ENCODE measurements around the gene OR3A2. TPM values are rescaled to one million over a fixed set of nuclear protein-coding genes. Genes with fewer than 3 reads are reported as not detected.

OR3A2 gene
- total and polyA plus RNA-seq, 10 of the 15 experiments (the other 5 are each of a cell fraction or from before 2014, with no cell fraction given) = not detected

- TF ChIP-seq, protein P1, sequence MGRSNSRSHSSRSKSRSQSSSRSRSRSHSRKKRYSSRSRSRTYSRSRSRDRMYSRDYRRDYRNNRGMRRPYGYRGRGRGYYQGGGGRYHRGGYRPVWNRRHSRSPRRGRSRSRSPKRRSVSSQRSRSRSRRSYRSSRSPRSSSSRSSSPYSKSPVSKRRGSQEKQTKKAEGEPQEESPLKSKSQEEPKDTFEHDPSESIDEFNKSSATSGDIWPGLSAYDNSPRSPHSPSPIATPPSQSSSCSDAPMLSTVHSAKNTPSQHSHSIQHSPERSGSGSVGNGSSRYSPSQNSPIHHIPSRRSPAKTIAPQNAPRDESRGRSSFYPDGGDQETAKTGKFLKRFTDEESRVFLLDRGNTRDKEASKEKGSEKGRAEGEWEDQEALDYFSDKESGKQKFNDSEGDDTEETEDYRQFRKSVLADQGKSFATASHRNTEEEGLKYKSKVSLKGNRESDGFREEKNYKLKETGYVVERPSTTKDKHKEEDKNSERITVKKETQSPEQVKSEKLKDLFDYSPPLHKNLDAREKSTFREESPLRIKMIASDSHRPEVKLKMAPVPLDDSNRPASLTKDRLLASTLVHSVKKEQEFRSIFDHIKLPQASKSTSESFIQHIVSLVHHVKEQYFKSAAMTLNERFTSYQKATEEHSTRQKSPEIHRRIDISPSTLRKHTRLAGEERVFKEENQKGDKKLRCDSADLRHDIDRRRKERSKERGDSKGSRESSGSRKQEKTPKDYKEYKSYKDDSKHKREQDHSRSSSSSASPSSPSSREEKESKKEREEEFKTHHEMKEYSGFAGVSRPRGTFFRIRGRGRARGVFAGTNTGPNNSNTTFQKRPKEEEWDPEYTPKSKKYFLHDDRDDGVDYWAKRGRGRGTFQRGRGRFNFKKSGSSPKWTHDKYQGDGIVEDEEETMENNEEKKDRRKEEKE (IDR thresholded peaks at IDR 0.05) = no peak
- no peak for TF ChIP-seq PAX5 (IDR thresholded peaks at IDR 0.05; ENCODE audit: borderline replicate concordance, low read depth, low read length)
- no peak for TF ChIP-seq POLR2A (IDR thresholded peaks at IDR 0.05; ENCODE audit: low read depth, low read length)
- ATAC-seq (no peak), FAIRE-seq (no peak), DNase-seq (ENCODE audit: low read depth, low spot score) (no peak)
- no peak overlapping the region for H3K4me3 ChIP-seq
- no peaks in the 10 kb centered on the region for H3K4me1 ChIP-seq (ENCODE audit: control insufficient read depth, insufficient read depth, low read length)
- H3K27ac ChIP-seq (ENCODE audit: control insufficient read depth, insufficient read depth) = no peak overlapping the region
- RAD21 ChIA-PET (ENCODE audit: unreplicated experiment) = no interaction called here
- H3K79me2 ChIP-seq (ENCODE audit: control insufficient read depth, insufficient read depth, low read length) = no peaks in the 10 kb centered on the region
- no peaks in the 10 kb centered on the region for H3K27me3 ChIP-seq (replicated peaks in 1 of 2; ENCODE audit: control insufficient read depth in 2 of 2, insufficient read depth in 2 of 2, low read length in 1 of 2)
- CTCF ChIA-PET = no interaction called here
- no TSS peak for BruUV-seq (replicated peaks)
- no peak overlapping the region for H3K4me2 ChIP-seq (ENCODE audit: control insufficient read depth, insufficient read depth)
- in situ Hi-C loops (cut with MboI) (no loop called here), intact Hi-C loops (cut with micrococcal nuclease; ENCODE audit: unreplicated experiment) (no loop called here)
- no peaks in the 10 kb centered on the region for H3K36me3 ChIP-seq (ENCODE audit: control insufficient read depth in 2 of 2, insufficient read depth in 2 of 2, low read length in 1 of 2)
- POLR2A ChIA-PET = no interaction called here
- SMC1A ChIA-PET (ENCODE audit: uncharacterized antibody, unreplicated experiment) = no interaction called here
- WGBS (ENCODE audit: insufficient coverage, insufficient replicate concordance, low lambda C conversion rate, missing lambda C conversion rate) = 26% methylated on average over 4 of the region's 4 CpGs
- no peak overlapping the region for H3K9ac ChIP-seq (ENCODE audit: control insufficient read depth, insufficient read depth, low read length)
- no peaks in the 10 kb centered on the region for H3K9me3 ChIP-seq (replicated peaks; ENCODE audit: control insufficient read depth, insufficient read depth, low read length)
- no peak overlapping the region for H2AFZ ChIP-seq (ENCODE audit: control insufficient read depth, low read depth, low read length)
- no peaks in the 10 kb centered on the region for H4K20me1 ChIP-seq (ENCODE audit: control insufficient read depth, insufficient read depth)
These were observed 50.2 kb downstream of the OR3A2 start for GRCh38 chr17:3335876-3336275.

GRCh38 chr17:3318336-3318735 is 67.8 kb downstream of the OR3A2 start:
- WGBS (ENCODE audit: insufficient coverage, insufficient replicate concordance, low lambda C conversion rate, missing lambda C conversion rate) = 34% methylated on average over 5 of the region's 5 CpGs
- H3K27ac ChIP-seq (ENCODE audit: control insufficient read depth, insufficient read depth) = no peak overlapping the region
- ChIA-PET SMC1A (ENCODE audit: uncharacterized antibody, unreplicated experiment) (no interaction called here), CTCF (no interaction called here), POLR2A (no interaction called here), RAD21 (ENCODE audit: unreplicated experiment) (no interaction called here)
- ATAC-seq = no peak
- FAIRE-seq = no peak
- H3K36me3 ChIP-seq (ENCODE audit: control insufficient read depth in 2 of 2, insufficient read depth in 2 of 2, low read length in 1 of 2) = no peaks in the 10 kb centered on the region
- no peak overlapping the region for H3K9ac ChIP-seq (ENCODE audit: control insufficient read depth, insufficient read depth, low read length)
- in situ Hi-C loops (cut with MboI) (no loop called here), intact Hi-C loops (cut with micrococcal nuclease; ENCODE audit: unreplicated experiment) (no loop called here)
- no peak overlapping the region for H2AFZ ChIP-seq (ENCODE audit: control insufficient read depth, low read depth, low read length)
- no TSS peak for BruUV-seq (replicated peaks)
- no peaks in the 10 kb centered on the region for H3K9me3 ChIP-seq (replicated peaks; ENCODE audit: control insufficient read depth, insufficient read depth, low read length)
- no peaks in the 10 kb centered on the region for H3K79me2 ChIP-seq (ENCODE audit: control insufficient read depth, insufficient read depth, low read length)
- H3K27me3 ChIP-seq (replicated peaks in 1 of 2; ENCODE audit: control insufficient read depth in 2 of 2, insufficient read depth in 2 of 2, low read length in 1 of 2) = no peaks in the 10 kb centered on the region
- no peak overlapping the region for H3K4me2 ChIP-seq (ENCODE audit: control insufficient read depth, insufficient read depth)
- no peaks in the 10 kb centered on the region for H4K20me1 ChIP-seq (ENCODE audit: control insufficient read depth, insufficient read depth)
- H3K4me3 ChIP-seq = no peak overlapping the region
- no peak for DNase-seq (ENCODE audit: low read depth, low spot score)
- H3K4me1 ChIP-seq (ENCODE audit: control insufficient read depth, insufficient read depth, low read length) = no peaks in the 10 kb centered on the region
- no peak for TF ChIP-seq IRF3 (IDR thresholded peaks at IDR 0.05)
- no peak for TF ChIP-seq NFXL1 (IDR thresholded peaks at IDR 0.05; ENCODE audit: borderline replicate concordance)
- no peak for TF ChIP-seq WRNIP1 (IDR thresholded peaks at IDR 0.05; ENCODE audit: borderline replicate concordance, low read depth, low read length)
- TF ChIP-seq ZNF24 (IDR thresholded peaks at IDR 0.05) = no peak
- TF ChIP-seq, protein P2, sequence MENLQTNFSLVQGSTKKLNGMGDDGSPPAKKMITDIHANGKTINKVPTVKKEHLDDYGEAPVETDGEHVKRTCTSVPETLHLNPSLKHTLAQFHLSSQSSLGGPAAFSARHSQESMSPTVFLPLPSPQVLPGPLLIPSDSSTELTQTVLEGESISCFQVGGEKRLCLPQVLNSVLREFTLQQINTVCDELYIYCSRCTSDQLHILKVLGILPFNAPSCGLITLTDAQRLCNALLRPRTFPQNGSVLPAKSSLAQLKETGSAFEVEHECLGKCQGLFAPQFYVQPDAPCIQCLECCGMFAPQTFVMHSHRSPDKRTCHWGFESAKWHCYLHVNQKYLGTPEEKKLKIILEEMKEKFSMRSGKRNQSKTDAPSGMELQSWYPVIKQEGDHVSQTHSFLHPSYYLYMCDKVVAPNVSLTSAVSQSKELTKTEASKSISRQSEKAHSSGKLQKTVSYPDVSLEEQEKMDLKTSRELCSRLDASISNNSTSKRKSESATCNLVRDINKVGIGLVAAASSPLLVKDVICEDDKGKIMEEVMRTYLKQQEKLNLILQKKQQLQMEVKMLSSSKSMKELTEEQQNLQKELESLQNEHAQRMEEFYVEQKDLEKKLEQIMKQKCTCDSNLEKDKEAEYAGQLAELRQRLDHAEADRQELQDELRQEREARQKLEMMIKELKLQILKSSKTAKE (IDR thresholded peaks at IDR 0.05; ENCODE audit: low read depth, poor library complexity, severe bottlenecking) = no peak
- TF ChIP-seq, protein P3, sequence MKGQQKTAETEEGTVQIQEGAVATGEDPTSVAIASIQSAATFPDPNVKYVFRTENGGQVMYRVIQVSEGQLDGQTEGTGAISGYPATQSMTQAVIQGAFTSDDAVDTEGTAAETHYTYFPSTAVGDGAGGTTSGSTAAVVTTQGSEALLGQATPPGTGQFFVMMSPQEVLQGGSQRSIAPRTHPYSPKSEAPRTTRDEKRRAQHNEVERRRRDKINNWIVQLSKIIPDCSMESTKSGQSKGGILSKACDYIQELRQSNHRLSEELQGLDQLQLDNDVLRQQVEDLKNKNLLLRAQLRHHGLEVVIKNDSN (IDR thresholded peaks at IDR 0.05; ENCODE audit: borderline replicate concordance, extremely low read length, insufficient read depth, low read depth, low read length) = no peak
